Ishikawa (cell line): ENCODE measurements around the gene CACNA1H.

Source experiments
- CEBPB ChIP-seq: IDR thresholded peaks from 2 replicates; pipeline ENCODE4 v1.6.1; 2012
- CREB1 ChIP-seq: IDR thresholded peaks from 2 replicates; pipeline ENCODE4 v1.6.1; 2012; ENCODE audit warnings: low read depth
- EGR1 ChIP-seq: IDR thresholded peaks from 2 replicates; pipeline ENCODE4 v1.6.1; 2012
- EP300 ChIP-seq: IDR thresholded peaks from 2 replicates; pipeline ENCODE4 v1.6.1; 2012; ENCODE audit warnings: borderline replicate concordance
- FOXM1 ChIP-seq: IDR thresholded peaks from 2 replicates; pipeline ENCODE4 v1.6.1; 2012; ENCODE audit warnings: low read depth, borderline replicate concordance
- MAX ChIP-seq: IDR thresholded peaks from 2 replicates; pipeline ENCODE4 v1.6.1; 2012
- NFIC ChIP-seq: IDR thresholded peaks from 2 replicates; pipeline ENCODE4 v1.6.1; 2012
- RAD21 ChIP-seq: IDR thresholded peaks from 2 replicates; pipeline ENCODE4 v1.6.1; 2012; ENCODE audit warnings: low read depth
- REST ChIP-seq: IDR thresholded peaks from 2 replicates; pipeline ENCODE4 v1.6.1; 2012; ENCODE audit warnings: low read depth, mild to moderate bottlenecking
- TAF1 ChIP-seq: IDR thresholded peaks from 2 replicates; pipeline ENCODE4 v1.6.1; 2012; ENCODE audit warnings: low read depth, mild to moderate bottlenecking
- TCF12 ChIP-seq: IDR thresholded peaks from 2 replicates; pipeline ENCODE4 v1.6.1; 2012; ENCODE audit warnings: low read depth
- TEAD4 ChIP-seq: IDR thresholded peaks from 2 replicates; pipeline ENCODE4 v1.6.1; 2012
- YY1 ChIP-seq: IDR thresholded peaks from 2 replicates; pipeline ENCODE4 v1.6.1; 2012; ENCODE audit warnings: low read depth
- ZBTB7A ChIP-seq: IDR thresholded peaks from 2 replicates; pipeline ENCODE4 v1.6.1; 2012; ENCODE audit warnings: low read depth
- TF ChIP-seq, protein P1 (sequence below): IDR thresholded peaks from 2 replicates; pipeline ENCODE4 v1.6.1; 2012

The CACNA1H gene

DNA sequence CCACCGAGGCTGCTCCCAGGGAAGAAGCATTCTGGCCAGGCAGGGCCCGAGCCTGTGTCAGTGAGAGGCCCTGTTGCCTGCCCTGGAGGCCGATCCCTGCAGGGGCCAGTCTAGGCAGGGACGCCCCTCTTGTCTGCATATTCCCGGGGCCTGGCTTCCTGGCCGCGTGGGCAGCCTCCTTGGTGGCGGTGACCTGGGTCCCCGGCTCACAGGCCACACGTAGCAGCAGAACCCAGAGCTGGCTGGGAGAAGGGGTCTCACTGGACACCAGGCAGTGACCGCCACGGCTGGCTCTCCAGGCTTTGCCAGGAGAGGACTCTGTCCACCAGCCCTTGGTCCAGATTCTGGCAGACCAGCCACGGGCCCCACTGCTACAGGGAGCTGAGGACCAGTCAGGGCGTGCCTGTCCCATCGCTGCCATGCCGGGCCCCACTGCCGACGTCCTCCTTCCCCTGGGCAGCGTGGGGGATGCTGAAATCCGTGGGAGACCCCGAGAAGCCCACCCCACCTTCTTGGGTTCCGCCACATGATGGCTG, 3.7 kb upstream of the CACNA1H start:
- TF ChIP-seq YY1 (no peak), ZBTB7A (no peak), EP300 (no peak), NFIC (no peak), FOXM1 (no peak), TCF12 (no peak), REST (no peak), CREB1 (no peak), CEBPB (no peak), RAD21 (no peak), TAF1 (no peak), TEAD4 (no peak), EGR1 (no peak), MAX (no peak)
- TF ChIP-seq, protein P1, sequence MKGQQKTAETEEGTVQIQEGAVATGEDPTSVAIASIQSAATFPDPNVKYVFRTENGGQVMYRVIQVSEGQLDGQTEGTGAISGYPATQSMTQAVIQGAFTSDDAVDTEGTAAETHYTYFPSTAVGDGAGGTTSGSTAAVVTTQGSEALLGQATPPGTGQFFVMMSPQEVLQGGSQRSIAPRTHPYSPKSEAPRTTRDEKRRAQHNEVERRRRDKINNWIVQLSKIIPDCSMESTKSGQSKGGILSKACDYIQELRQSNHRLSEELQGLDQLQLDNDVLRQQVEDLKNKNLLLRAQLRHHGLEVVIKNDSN = no peak

GRCh38 chr16:1150511-1150982, 2.4 kb upstream of the CACNA1H start:
- TF ChIP-seq CREB1 (no peak), YY1 (no peak), TAF1 (no peak), FOXM1 (no peak), EP300 (no peak), TEAD4 (no peak), ZBTB7A (no peak), RAD21 (no peak), NFIC (no peak), MAX (no peak)
- TF ChIP-seq, protein P1 = no peak

DNA sequence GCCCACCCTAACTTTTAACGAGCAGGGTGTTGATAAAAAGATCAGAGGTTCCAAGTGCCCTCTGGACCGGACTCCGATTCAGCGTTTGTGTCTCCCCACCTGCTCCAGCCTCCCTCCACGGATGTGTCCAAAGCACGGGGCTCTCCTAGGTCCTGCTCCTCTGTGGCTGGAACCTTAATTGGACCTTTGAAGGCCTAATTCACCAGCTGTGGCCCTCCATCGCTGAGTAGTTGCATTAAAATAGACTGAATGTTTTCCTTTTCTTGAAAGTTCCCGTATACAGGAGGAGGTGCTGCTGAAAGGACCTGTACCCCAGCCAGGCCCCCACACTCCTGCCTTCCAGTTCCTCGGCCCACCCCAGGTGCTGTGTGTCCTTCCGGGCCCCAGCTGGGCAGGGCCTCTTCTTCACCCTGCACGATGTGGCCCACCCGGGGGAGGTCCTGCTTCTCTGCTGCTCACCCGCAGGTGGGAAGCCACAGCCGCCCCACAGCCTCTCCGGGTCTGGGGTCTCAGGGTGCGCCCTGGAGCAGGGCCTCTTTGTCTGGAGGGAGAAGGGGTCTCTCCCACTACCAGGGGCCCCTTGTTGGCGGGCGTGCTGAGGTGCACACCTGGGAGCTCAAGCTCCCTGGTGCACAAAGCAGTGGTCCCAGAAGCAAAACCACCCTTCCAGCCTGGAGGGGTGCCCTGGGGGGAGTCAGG, 1.3 kb upstream of the CACNA1H start:
- TF ChIP-seq FOXM1 (no peak), EP300 (no peak), EGR1 (no peak), RAD21 (no peak), NFIC (no peak), TEAD4 (no peak), ZBTB7A (no peak), YY1 (no peak), MAX (no peak), TCF12 (no peak), TAF1 (no peak)

DNA sequence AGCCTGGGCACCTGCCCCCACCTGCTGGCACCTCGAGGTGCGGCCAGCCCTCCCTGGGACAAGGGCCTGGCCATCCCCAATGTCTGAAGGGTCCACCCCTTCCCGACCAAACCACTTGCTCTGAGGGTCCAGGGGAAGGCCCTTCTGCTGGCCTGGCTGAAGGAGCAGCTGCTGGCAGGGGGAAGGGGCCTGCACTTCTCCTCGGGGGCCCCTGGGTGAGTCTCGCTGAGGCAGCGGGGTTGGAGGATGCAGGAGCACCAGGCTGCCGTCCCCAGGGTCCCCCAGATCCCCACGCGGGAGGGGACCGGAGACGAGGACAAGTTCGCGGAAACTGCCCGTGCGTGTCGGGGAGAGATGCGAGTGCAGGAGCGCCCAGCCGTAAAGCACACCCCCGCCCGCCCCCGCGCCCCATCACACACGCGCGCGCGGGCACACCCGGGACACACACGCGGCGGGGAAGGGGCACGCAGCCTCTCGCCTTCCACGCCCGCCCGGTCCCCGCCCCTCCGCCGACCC, 725 bp upstream of the CACNA1H start:
- no peak for TF ChIP-seq REST
- no peak for TF ChIP-seq CEBPB
- no peak for TF ChIP-seq TCF12
- no peak for TF ChIP-seq RAD21
- TF ChIP-seq, protein P1 = no peak
- no peak for TF ChIP-seq YY1
- no peak for TF ChIP-seq MAX
- TF ChIP-seq CREB1 = no peak
- no peak for TF ChIP-seq FOXM1
- no peak for TF ChIP-seq ZBTB7A
- no peak for TF ChIP-seq TEAD4
- TF ChIP-seq NFIC = no peak
- TF ChIP-seq TAF1 = no peak
- TF ChIP-seq EP300 = no peak
- TF ChIP-seq EGR1 = no peak
